Measurements from ENCODE around the gene TOX2.

TOX2 gene

GRCh38 chr20:43969501-43970182 is 55.0 kb downstream of the TOX2 start:
- no peaks in the 10 kb centered on the region for H3K9me3 Mint-ChIP-seq
- no peak for TF ChIP-seq CTCF (IDR thresholded peaks at IDR 0.05)
- H3K4me1 Mint-ChIP-seq: no peaks in the 10 kb centered on the region
- H3K27ac Mint-ChIP-seq: no peak overlapping the region
- no peak overlapping the region for H3K4me3 Mint-ChIP-seq
- peaks cover 16% of the 10 kb centered on the region for H3K27me3 Mint-ChIP-seq (ENCODE audit: low read depth, poor library complexity)
- H3K36me3 Mint-ChIP-seq (ENCODE audit: low read depth): no peaks in the 10 kb centered on the region
- DNase-seq: no peak

GRCh38 chr20:43971267-43971666 is 56.6 kb downstream of the TOX2 start:
- no peaks in the 10 kb centered on the region for H3K4me1 Mint-ChIP-seq
- no peak overlapping the region for H3K4me3 Mint-ChIP-seq
- DNase-seq: no peak
- no peak for TF ChIP-seq CTCF (IDR thresholded peaks at IDR 0.05)
- no peak overlapping the region for H3K27ac Mint-ChIP-seq
- H3K9me3 Mint-ChIP-seq: no peaks in the 10 kb centered on the region
- peaks cover 16% of the 10 kb centered on the region for H3K27me3 Mint-ChIP-seq (ENCODE audit: low read depth, poor library complexity)
- no peaks in the 10 kb centered on the region for H3K36me3 Mint-ChIP-seq (ENCODE audit: low read depth)

- Mint-ChIP-seq H3K27ac (no peak overlapping the region), H3K4me3 (no peak overlapping the region), H3K9me3 (no peaks in the 10 kb centered on the region), H3K36me3 (ENCODE audit: low read depth) (no peaks in the 10 kb centered on the region), H3K4me1 (no peaks in the 10 kb centered on the region), H3K27me3 (ENCODE audit: low read depth, poor library complexity) (peaks cover 16% of the 10 kb centered on the region)
- no peak for DNase-seq
- no peak for TF ChIP-seq CTCF (IDR thresholded peaks at IDR 0.05)
These were observed 57.4 kb downstream of the TOX2 start for GRCh38 chr20:43972051-43972450.

GRCh38 chr20:43972692-43973091 is 58.0 kb downstream of the TOX2 start:
- Mint-ChIP-seq H3K4me1 (no peaks in the 10 kb centered on the region), H3K36me3 (ENCODE audit: low read depth) (no peaks in the 10 kb centered on the region), H3K4me3 (no peak overlapping the region), H3K9me3 (no peaks in the 10 kb centered on the region), H3K27ac (no peak overlapping the region), H3K27me3 (ENCODE audit: low read depth, poor library complexity) (peaks cover 18% of the 10 kb centered on the region)
- no peak for TF ChIP-seq CTCF (IDR thresholded peaks at IDR 0.05)
- no peak for DNase-seq

- Mint-ChIP-seq H3K4me3 (no peak overlapping the region), H3K27me3 (ENCODE audit: low read depth, poor library complexity) (peaks cover 24% of the 10 kb centered on the region)
- DNase-seq: no peak
These were observed 58.6 kb downstream of the TOX2 start for GRCh38 chr20:43973231-43973630.

More at GRCh38 chr20:43973231-43973630, 58.6 kb downstream of the TOX2 start:
- Mint-ChIP-seq H3K27ac (no peak overlapping the region), H3K9me3 (no peaks in the 10 kb centered on the region), H3K36me3 (ENCODE audit: low read depth) (no peaks in the 10 kb centered on the region), H3K4me1 (no peaks in the 10 kb centered on the region)
- TF ChIP-seq CTCF (IDR thresholded peaks at IDR 0.05): no peak
